ENCODE measurements around the gene TAS1R2. TPM values are rescaled to one million over a fixed set of nuclear protein-coding genes. Genes with fewer than 3 reads are reported as not detected.
"Not testable (repeated sequence)": the region's sequence is repeated elsewhere in the genome, so short reads cannot be mapped to it uniquely, and the experiment has no call there.

The TAS1R2 gene
- total RNA-seq, 3 donors from 2014 or later = not detected

DNA sequence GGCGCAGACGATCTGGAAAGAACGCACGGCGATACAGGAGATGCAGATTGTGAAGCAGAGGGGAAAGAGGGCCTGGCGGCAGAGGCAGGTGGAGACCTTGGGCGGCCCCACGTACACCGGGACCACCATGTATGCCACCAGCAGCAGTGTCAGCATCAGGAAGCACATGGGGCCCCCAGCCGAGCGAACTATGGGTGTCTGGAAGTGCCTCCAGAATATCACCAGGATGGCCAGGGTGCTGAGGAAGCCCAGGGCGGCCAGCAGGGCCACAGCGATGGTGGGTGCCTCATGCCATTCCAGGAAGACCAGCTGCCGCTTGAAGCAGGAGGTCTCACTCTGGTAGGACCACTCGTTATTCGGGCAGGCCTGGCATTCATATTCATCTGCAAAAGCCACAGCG, 19.3 kb downstream of the TAS1R2 start:
- Histone ChIP-seq H3K27ac (no peak overlapping the region), H3K27me3 (peaks cover 0 to 18% of the 10 kb centered on the region in 2 donors), H3K36me3 (no peaks in the 10 kb centered on the region), H3K9me3 (no peaks in the 10 kb centered on the region), H3K4me3 (no peak overlapping the region), H3K4me1 (no peaks in the 10 kb centered on the region)
- TF ChIP-seq CTCF (IDR thresholded peaks at IDR 0.05) = no peak
- TF ChIP-seq POLR2AphosphoS5 (IDR thresholded peaks at IDR 0.05) = no peak
- TF ChIP-seq POLR2A (IDR thresholded peaks at IDR 0.05) = no peak
- DNase-seq (ENCODE audit: low spot score in 2 of 2) = no peak
- intact Hi-C loops (cut with DNase I; ENCODE audit: low total_unique reads) = loop anchor here (5.0 kb wide), 1 partner anchor 118 kb away; no protein-coding TSS in a partner anchor

DNA sequence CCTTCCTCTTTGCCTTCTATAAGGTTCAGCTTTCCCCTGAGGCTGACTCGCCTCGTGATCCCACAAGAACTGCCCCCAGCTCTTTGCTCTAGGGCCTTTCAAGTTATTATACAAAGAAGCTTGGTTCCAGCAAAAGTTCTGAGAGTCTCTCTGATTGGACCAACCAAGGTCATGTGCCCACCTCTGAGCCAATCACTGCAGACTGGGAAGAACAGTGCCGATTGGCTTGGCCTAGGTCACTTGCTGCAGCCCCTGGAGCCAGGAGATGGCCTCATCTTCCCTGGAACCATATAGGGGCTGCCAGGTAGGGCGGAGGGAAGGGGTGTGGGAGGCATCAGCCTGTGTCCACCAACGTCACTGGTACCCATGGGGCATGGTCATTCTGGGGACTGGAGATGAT, 22.8 kb downstream of the TAS1R2 start:
- no peak for DNase-seq (ENCODE audit: low spot score in 2 of 2)
- H3K36me3 ChIP-seq = no peaks in the 10 kb centered on the region
- H3K27me3 ChIP-seq = peaks cover 0 to 24% of the 10 kb centered on the region in 2 donors
- H3K4me1 ChIP-seq = no peaks in the 10 kb centered on the region
- H3K27ac ChIP-seq = no peak overlapping the region
- no peaks in the 10 kb centered on the region for H3K9me3 ChIP-seq
- H3K4me3 ChIP-seq = no peak overlapping the region
- intact Hi-C loops (cut with DNase I; ENCODE audit: low total_unique reads) = no loop called here
- TF ChIP-seq POLR2AphosphoS5 (IDR thresholded peaks at IDR 0.05) = no peak
- no peak for TF ChIP-seq POLR2A (IDR thresholded peaks at IDR 0.05)
- no peak for TF ChIP-seq CTCF (IDR thresholded peaks at IDR 0.05)

GRCh38 chr1:18832319-18832718, 27.1 kb downstream of the TAS1R2 start:
- intact Hi-C loops (cut with DNase I; ENCODE audit: low total_unique reads); DNase-seq (ENCODE audit: low spot score in 2 of 2); H3K4me3 ChIP-seq; H3K4me1 ChIP-seq; H3K27ac ChIP-seq; H3K36me3 ChIP-seq: not testable (repeated sequence)
- peaks cover 0 to 20% of the 10 kb centered on the region in 2 donors for H3K27me3 ChIP-seq
- peaks cover 0 to 18% of the 10 kb centered on the region in 2 donors for H3K9me3 ChIP-seq

- H3K9me3 ChIP-seq = peaks cover 0 to 24% of the 10 kb centered on the region in 2 donors
Observed at GRCh38 chr1:18831656-18832055, 27.8 kb downstream of the TAS1R2 start.

DNA sequence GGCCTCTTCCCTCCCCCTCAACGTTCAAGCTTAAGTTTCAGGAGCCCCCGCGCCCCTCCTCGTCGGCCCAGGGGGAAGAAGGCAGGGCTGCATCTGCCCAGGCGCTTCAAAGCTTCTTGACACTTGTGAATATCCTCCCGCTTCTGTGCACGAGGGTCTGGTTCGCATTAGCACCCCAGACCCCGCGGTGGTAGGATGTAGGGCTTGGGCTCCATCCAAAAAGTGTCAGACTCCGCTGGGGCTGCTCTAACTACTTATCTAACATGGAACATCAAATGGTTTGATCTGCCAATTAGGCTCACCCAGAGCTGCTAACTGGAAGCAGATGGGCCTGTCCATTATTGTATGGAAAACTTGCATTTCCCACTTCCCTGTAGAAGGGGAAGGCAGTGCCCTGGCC, 28.9 kb downstream of the TAS1R2 start:
- Histone ChIP-seq H3K4me3 (no peak overlapping the region), H3K9me3 (peaks cover 3 to 24% of the 10 kb centered on the region in 2 donors), H3K4me1 (no peaks in the 10 kb centered on the region), H3K27ac (no peak overlapping the region), H3K36me3 (no peaks in the 10 kb centered on the region), H3K27me3 (peaks cover 0 to 15% of the 10 kb centered on the region in 2 donors)
- no peak for DNase-seq (ENCODE audit: low spot score in 2 of 2)
- no peak for TF ChIP-seq POLR2AphosphoS5 (IDR thresholded peaks at IDR 0.05)
- no peak for TF ChIP-seq CTCF (IDR thresholded peaks at IDR 0.05)
- TF ChIP-seq POLR2A (IDR thresholded peaks at IDR 0.05) = no peak
- intact Hi-C loops (cut with DNase I; ENCODE audit: low total_unique reads) = no loop called here

More at GRCh38 chr1:18831656-18832055, 27.8 kb downstream of the TAS1R2 start:
- TF ChIP-seq POLR2A (IDR thresholded peaks at IDR 0.05) (no peak), POLR2AphosphoS5 (IDR thresholded peaks at IDR 0.05) (no peak), CTCF (IDR thresholded peaks at IDR 0.05) (no peak)
- intact Hi-C loops (cut with DNase I; ENCODE audit: low total_unique reads) = no loop called here
- H3K4me3 ChIP-seq = no peak overlapping the region
- H3K27me3 ChIP-seq = peaks cover 0 to 22% of the 10 kb centered on the region in 2 donors
- no peaks in the 10 kb centered on the region for H3K36me3 ChIP-seq
- no peak overlapping the region for H3K27ac ChIP-seq
- H3K4me1 ChIP-seq = no peaks in the 10 kb centered on the region
- no peak for DNase-seq (ENCODE audit: low spot score in 2 of 2)

GRCh38 chr1:18829671-18830070, 29.8 kb downstream of the TAS1R2 start:
- peaks cover 0 to 9% of the 10 kb centered on the region in 2 donors for H3K27me3 ChIP-seq
- no peaks in the 10 kb centered on the region for H3K36me3 ChIP-seq
- intact Hi-C loops (cut with DNase I; ENCODE audit: low total_unique reads) = no loop called here
- no peak overlapping the region for H3K27ac ChIP-seq
- no peak overlapping the region for H3K4me3 ChIP-seq
- no peak for DNase-seq (ENCODE audit: low spot score in 2 of 2)
- no peaks in the 10 kb centered on the region for H3K4me1 ChIP-seq
- TF ChIP-seq CTCF (IDR thresholded peaks at IDR 0.05) = no peak
- TF ChIP-seq POLR2AphosphoS5 (IDR thresholded peaks at IDR 0.05) = no peak
- no peak for TF ChIP-seq POLR2A (IDR thresholded peaks at IDR 0.05)
- peaks cover 3 to 24% of the 10 kb centered on the region in 2 donors for H3K9me3 ChIP-seq
